ENCODE results near the gene CD86.

- no peak for TF ChIP-seq CTCF (IDR thresholded peaks at IDR 0.05)
- TF ChIP-seq EP300 (IDR thresholded peaks at IDR 0.05; ENCODE audit: low read depth), result no peak
- TF ChIP-seq POLR2A (IDR thresholded peaks at IDR 0.05), result no peak
- no peak for TF ChIP-seq POLR2AphosphoS5 (IDR thresholded peaks at IDR 0.05)
Observed at GRCh38 chr3:122097141-122097540, 42.0 kb downstream of the CD86 start.
